HG03354 (cell line): ENCODE measurements around the gene NCK1.
"Not testable (repeated sequence)": the region's sequence is repeated elsewhere in the genome, so short reads cannot be mapped to it uniquely, and the experiment has no call there.

Source experiments
- ATAC-seq: cut with Tn5 transposase; IDR thresholded peaks from one replicate; pipeline ENCODE4 v1.9.1; 2021; ENCODE audit warnings: mild to moderate bottlenecking; ENCODE audit not compliant: unreplicated experiment, poor library complexity, severe bottlenecking

NCK1 gene

DNA sequence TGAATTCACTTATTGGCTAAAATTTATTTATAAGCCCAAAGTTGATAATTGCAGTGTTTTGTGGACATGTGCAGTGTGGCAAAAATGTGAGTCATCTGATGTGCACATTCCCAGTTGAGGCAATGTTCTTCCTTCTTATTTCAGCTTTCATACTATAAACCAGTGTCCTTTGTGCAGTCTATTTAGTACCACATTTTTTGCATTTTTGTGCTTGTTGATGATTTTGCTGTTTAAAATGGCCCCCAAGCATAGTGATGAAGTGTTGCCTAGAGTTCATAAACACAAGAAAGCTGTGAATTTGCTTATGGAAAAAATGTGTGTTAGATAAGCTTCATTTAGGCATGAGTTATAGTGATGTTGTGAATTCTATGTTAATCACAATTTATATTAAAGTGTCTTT, 76.3 kb downstream of the NCK1 start:
- ATAC-seq, result no peak

DNA sequence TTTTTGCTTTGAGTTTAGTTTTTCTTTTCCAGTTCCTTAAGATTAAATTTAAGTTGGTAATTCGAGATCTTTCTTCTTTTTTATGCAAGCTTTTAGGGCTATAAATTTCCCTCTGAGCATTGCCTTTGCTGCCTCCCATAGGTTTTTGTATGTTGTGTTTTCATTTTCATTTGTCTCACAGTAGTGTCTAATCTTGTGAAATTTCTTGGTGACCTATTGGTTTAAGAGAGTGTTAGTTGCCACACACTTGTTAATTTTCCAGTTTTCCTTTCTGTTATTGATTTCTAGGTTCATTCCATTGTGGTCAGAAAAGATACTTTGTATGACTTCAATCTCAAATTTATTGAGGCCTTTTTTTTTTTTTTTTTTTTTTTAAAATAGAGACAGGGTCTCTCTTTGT, 77.5 kb downstream of the NCK1 start:
- no peak for ATAC-seq

DNA sequence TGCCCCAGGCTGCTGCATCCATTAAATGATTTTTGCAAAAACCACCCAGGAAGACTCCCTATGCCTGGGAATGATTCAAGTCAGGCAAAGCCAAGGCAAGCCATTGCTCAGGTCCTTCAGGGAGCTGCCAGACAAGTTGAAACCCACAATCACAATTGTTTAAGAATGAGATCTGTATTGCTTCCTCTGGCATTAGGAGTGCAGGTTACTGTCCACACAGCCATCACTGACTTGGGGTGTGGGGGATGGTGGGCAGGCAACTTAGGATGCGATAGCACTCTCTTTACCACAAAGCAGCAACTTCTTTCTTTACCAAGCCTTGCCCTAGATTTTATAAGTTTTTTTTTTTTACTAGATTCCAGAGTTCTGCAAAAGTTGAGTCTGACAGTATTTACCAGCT, 80.8 kb downstream of the NCK1 start:
- ATAC-seq, result no peak

DNA sequence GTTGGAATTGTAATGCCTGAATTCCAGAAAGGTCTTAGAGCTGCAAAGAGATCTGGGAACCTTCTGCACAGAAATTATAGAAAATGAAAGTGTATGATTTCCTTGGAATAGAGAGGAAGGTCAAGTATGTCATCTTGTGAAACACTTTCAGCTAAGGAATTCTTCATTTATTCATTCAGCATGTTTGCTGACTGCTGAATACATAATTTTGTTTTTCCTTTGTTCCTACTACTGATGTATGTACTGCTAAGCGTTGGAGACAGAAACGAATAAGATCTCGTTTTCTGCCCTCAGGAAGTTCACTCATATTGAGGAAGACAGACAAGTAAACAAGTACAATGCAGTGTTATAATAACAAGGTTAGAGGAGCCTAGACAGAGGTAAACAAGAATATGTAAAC, 81.4 kb downstream of the NCK1 start:
- ATAC-seq, result no peak

DNA sequence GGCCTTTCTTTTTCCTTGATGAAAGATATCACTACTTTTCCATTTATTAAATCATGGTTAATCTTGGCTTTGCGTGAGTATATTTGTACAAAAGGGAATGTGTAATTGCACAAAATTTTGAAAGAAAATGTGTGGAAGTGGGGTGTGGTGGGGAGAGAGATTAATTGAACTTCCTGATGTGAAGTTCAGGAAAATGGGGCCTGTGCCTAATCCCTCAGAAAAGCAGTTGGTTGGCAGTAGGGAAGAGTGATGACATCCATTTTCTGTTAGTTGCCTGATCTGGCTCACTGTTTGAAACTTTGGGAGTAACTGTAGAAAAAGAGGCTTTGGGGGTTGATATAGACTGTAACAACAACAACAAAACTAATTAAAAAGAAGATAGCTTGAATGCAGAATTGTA, 85.0 kb downstream of the NCK1 start:
- no peak for ATAC-seq

DNA sequence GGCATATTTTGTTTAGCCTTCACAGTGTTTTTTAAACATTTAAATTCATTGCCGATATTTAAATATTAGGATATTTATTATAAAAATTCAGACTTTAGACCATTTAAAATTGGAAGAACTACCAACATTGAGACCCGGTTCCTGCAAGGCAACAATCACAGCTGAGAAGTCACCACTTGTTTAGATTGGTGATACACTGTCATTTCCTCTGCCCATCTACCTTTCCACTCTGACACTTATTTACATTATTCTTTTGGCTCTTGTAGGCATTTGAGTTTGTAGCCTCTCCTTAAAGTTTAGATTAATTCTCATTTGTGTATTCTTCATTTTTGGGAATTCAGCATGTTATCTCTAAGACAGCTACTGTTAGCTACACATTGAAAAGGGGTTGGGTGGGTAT, 85.5 kb downstream of the NCK1 start:
- ATAC-seq, result no peak

DNA sequence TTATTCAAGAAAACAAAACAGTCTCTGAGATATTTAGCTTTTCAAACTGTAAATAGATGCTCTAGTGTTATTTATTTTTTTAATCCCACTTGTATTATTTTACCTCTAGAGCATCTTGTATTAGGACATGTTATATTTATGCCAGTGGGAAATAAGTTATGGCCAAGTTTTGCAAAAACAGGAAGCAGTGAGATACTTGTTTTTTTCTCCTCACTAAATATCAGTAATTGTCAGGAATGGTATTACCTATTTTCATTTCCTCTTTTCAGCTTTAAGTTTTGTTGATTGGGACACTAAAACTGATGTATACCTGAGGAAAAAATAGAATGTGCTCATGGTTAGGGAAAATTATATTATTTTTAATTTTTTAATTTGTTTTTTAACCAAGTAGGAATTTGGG, 87.1 kb downstream of the NCK1 start:
- ATAC-seq, result no peak

DNA sequence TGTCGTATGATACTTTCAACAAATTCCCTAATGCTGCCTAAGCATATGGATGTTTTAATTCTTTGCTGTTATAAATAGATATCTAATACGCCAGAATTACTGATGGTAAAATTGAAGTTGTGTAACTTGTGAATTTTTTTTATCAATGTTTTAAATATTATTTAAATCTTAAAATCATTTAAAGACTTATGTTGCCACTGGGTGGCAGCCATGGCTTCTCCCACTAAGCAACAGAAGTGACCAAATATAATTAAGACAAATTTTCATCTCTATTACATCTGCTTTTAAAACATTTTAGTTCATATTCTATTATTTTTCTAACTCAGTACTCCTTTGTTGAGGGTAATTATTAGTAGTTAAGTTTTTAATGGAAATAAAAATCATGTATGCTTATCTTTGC, 87.7 kb downstream of the NCK1 start:
- ATAC-seq, result no peak

DNA sequence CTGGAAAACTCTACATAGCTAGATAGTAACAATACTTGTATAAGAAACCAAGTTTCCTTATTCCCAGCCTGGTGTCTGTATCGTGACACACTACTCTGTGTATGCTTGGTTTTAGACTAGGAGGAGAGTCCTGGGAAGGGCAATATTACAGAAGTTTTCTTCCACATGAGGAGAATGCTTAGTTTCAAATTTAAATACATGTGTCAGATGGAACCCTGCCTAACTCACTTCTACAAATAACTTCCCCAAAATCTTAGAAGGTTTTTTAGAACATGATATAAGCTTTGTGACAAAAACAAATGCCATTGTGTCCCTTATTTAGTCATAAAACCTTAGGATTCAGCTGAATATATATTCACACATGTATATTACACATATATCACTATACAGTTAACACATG, 88.6 kb downstream of the NCK1 start:
- ATAC-seq, result no peak

DNA sequence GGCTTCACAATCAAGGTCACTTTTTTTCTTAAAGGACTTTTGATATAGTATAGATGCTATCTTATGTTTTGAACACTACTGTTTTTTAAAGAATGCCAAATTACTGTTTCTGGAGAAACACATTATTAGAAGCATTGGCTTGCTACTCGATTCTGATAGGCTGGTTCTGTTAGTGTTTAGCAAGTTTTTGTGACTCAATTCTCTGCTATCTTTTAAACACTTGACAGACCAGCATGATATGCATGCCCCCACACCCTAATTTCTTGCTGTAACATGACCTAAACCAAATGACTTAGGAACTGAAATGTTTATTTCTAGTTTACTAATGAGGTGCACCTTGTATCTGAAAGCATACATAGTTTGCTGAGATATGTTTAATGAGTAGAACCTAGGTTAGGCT, 90.3 kb downstream of the NCK1 start:
- ATAC-seq, result no peak

DNA sequence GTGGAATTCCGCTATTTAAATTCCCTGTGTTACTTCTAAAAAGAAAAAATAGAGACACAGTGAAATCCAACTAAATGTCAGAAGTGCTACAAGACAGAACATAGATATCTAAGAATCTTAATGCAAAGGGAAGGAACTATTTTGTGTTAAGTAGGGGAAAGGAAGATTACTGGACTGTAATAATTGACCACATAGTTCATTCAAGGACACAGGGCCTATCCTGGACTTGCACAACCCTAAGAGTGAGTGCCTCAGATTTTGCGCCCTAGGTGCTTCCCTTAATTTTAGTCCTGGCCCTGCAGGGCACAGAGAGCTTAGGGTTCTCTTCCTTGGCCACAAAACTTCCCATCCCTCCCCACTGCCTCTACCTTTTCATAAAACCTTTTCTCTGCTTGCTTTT, 92.2 kb downstream of the NCK1 start:
- no peak for ATAC-seq

DNA sequence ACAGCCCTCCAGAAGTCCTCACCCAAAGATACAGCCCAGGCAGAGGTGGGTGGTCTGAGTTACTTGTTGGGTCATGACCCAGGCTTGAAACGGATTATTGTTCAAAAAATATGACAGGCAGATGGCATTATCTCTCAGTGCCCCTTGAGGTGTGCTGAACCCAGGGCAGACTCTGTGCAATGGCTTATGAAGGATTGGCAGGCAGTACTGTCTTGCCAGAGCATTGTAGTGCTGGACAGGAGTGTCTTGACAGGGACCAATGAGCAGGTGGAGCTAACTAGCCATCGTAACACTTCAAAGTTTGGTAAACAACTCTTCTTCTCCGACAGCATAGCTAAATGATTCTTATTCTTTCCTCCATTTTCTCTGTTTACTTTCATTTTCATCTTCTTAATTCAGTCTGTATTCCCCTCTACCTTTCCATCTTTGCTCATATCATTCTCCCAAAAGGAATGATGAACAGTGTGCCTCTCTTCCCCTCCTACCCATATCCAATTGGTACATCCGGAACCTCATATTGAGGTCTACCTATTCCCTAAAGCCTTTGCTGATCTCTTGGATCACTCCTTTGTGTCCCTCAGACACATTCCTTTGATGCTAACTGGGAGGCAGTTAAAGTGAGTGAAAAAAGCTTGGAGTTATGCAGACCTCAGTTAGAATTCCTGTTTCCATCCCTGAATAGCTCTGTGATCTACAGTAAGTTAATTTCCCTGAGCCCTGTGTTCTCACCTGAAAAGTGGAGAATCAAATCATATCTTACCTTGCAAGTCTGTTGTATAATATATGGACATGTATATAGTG, 93.2 kb downstream of the NCK1 start:
- no peak for ATAC-seq

DNA sequence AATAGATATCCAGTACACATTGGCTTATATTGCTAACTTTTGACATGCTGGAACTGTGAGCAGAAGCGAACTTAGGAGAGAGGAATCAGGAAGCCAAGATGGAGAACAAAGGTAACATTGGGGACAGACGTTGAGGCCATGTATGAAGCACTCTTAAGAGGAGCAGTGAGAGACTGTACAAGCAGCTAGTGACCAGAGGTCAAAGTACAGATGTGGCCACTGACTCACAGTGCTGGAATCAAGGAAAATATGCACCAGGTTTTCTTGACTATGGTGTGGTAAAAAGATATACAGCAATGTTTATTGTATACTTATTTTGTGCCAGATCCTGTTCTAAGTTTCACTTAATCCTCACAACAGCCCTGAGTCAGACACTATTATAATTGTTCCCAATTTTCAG, 93.8 kb downstream of the NCK1 start:
- no peak for ATAC-seq

DNA sequence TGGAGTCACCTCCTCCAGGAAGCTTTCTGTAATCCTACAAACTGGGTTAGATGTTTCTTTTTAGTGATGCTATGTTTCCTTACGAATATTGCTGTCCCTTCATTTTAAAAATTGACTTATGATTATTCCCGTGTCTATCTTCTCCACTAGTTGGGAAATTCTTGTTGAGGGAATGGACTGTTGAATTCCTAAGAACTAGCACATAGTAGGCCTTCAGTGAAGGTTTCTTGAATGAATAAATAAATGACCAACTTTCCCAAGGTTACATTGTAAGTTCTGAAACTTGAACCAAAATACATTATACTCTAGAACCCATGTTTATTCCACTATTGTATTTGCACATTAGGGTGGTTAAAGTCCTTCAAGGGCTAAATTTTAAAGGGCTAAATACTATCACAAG, 95.0 kb downstream of the NCK1 start:
- ATAC-seq, result no peak

DNA sequence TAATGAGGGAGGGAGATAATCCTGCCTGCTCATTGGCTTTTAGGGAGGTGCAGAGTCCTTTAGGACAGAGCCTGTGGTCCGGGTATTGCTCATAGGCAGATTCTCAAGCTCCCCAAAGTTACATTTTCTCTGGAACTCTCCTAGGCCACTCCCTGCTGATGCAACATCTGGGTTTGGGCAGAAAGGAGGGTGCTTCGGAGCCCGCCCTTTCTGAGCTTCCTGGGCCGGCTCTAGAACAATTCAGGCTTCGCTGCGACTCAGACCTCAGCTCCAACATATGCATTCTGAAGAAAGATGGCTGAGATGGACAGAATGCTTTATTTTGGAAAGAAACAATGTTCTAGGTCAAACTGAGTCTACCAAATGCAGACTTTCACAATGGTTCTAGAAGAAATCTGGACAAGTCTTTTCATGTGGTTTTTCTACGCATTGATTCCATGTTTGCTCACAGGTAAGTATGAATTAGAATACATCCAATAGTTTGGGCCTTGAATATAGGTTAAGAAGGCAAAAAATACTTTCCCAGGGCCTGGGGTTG, 95.8 kb downstream of the NCK1 start, which contains the start of gene IL20RB:
Gene IL20RB (plus strand): TSS at position 233 of the 538 bp plus-strand sequence. CDS start 131 bp downstream, at position 364.
- no peak for ATAC-seq

DNA sequence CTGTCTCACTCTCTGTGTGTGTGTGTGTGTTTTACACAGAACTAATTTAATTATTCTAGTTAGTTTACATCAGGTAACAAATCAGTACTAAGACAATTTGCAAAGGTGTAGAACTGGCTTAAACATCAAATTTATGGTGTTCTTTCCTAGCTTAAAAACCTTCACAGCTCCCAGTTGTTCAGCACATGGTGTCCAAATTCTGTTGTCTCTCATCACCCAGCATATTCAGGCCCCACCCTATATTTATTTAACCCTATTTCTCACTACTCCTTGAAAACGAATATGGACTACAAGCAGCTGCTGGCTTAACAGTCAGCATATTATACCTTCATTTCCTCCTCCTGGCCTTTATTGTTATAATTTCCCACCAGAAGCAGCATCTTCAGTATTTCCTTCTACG, 96.9 kb downstream of the NCK1 start:
- no peak for ATAC-seq

DNA sequence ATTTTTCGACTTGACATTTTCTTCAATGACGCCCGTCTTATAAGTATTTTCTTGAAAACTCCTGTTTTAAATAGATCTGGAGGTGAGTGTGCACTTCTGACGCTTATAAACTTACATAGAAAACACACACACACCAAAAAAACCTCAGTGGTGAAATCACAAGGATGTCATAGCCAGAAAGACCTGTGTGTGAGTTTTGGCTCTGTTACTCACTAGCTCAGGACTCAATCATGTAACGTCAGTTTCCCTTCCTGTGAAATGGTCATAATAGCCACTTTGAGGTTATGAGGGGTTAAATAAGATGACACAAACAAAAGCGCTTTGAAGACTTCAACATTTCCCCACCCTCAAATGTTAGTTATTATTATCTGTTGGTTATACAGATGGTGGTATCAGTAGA, 97.6 kb downstream of the NCK1 start:
- no peak for ATAC-seq

DNA sequence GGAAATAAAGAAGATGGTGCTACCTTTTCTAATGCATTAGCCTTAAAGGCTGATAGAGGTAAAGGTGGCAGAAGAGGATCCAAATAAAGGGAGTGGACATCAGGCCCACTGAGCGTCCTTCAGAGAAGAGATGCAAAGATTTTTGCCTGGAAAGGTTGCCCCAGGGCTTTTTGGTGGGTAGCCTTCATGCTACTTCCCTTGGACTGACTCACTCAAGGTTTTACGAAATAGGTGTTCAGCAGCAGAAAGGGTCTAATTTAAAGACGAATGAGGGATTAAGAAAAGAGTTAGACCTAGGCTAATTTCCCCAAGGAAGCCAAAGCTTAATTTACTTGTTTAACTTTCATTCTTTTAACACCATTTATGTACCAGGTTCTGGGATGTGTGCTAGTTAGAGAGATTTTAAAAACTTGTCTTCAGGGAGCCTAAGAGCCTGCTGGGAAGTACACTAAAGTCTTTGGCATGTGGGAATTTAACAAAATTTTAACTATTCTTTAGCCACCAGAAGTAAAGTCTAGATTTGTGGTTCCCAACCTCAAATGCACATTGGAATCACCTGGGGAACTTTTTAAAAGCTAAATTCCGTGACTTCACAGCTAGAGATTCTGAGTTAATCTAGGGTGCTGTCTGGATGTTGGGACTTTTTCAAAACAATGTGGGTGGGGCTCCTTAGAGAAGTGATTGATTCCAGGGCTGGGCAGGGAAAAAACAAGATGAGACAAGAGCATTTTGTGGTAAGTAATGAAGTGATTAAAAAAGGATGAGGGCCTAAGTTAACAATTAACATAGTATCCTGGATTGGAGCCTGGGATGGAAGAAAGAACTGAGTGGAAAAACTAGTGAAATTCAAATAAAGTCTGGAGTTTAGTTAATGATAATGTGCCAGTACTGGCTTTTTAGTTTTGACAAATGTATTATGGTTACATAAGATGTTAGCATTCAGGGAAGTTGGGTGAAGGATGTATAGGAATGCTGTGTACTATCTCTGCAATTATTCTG, 99.1 kb downstream of the NCK1 start:
- ATAC-seq, result no peak

DNA sequence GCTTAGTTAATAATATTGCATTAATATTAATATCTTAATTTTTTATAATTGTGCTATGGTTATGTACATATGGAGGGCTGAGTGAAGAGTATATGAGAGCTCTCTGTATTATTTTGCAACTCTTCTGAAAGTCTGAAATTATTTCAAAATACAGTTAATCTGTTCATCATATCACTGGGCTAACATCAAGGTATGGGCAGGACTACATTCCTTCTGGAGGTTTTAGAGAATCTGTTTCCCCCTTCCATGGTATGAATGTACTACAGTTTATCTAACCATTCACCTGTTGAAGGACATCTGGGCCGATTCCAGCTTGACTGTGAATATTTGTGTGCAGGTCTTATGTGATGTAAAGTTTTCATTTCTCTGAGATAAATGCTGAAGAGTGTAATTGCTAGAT, 100.9 kb downstream of the NCK1 start:
- no peak for ATAC-seq

DNA sequence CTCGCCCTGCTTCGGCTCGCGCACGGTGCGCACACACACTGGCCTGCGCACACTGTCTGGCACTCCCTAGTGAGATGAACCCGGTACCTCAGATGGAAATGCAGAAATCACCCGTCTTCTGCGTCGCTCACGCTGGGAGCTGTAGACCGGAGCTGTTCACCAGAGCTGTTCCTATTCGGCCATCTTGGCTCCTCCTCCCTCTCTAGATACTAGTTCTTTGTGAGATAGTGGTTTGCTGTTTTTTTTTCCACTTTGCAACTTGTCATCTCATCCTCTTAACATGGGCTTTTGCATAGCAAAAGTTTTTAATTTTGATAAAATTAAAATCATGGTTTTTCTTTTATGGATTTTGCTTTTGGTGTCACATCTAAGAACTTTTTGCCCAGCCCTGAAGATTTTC, 107.5 kb downstream of the NCK1 start:
- ATAC-seq, result not testable (repeated sequence)

DNA sequence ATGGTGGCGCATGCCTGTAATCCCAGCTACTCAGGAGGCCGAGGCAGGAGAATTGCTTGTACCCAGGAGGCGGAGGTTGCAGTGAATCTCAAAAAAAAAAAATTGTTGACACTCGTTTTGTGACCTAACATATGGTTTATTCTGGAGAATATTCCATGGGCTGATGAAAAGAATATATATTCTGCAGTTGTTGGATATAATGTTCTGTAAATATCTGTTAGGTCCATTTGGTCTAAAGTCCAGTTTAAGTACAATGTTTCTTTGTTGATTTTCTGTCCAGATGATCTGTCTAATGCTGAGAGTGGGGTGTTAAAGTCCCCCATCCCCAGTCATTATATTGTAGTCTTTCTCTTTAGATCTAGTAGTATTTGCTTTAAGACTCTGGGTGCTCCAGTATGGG, 111.3 kb downstream of the NCK1 start:
- ATAC-seq, result no peak
